ENCODE data around the gene FAF1. TPM values are rescaled to one million over a fixed set of nuclear protein-coding genes. Genes with fewer than 3 reads are reported as not detected.

The FAF1 gene
- total RNA-seq, 4 donors from 2014 or later: 32.3 to 51.4 (median 36.1) TPM

DNA sequence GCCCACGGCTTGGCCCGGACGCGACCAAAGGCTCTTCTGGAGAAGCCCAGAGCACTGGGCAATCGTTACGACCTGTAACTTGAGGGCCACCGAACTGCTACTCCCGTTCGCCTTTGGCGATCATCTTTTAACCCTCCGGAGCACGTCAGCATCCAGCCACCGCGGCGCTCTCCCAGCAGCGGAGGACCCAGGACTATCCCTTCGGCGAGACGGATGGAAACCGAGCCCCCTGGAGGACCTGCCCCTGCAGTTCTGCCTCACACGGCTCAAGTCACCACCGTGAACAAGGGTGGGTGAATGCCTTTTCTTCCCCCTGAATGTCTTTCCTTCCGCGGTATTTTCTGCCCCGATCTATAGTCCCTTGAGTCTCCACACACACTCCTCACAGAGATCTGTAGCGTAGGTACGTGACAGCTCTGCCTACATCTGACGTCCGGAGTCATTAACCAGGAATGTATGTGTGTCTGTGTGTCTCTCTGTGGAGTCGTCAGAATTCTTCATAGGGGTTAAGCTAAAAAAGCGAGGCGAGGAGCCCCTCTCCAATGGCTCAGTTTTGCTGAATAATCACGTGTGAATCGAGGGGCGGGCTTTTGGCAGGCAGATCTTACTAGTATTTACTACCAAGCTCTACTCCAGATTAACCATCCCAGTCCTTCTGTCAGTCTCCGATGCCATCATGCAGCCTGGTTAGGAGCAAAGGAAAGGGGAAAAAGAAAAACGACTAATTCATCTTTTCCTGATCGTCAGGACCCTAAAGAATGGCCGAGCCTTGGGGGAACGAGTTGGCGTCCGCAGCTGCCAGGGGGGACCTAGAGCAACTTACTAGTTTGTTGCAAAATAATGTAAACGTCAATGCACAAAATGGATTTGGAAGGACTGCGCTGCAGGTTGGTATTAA lies 9.8 kb upstream of the FAF1 start, which contains the start of gene CDKN2C:
Gene CDKN2C (plus strand): TSS at position 635 of the 898 bp plus-strand sequence. CDS start 124 bp downstream, at position 759.
- ATAC-seq (ENCODE audit: low FRiP score) (peak; percentile 60), DNase-seq (ENCODE audit: low spot score) (peak; percentile 66)
- TF ChIP-seq, protein P1, sequence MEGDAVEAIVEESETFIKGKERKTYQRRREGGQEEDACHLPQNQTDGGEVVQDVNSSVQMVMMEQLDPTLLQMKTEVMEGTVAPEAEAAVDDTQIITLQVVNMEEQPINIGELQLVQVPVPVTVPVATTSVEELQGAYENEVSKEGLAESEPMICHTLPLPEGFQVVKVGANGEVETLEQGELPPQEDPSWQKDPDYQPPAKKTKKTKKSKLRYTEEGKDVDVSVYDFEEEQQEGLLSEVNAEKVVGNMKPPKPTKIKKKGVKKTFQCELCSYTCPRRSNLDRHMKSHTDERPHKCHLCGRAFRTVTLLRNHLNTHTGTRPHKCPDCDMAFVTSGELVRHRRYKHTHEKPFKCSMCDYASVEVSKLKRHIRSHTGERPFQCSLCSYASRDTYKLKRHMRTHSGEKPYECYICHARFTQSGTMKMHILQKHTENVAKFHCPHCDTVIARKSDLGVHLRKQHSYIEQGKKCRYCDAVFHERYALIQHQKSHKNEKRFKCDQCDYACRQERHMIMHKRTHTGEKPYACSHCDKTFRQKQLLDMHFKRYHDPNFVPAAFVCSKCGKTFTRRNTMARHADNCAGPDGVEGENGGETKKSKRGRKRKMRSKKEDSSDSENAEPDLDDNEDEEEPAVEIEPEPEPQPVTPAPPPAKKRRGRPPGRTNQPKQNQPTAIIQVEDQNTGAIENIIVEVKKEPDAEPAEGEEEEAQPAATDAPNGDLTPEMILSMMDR (IDR thresholded peaks at IDR 0.05): no peak

DNA sequence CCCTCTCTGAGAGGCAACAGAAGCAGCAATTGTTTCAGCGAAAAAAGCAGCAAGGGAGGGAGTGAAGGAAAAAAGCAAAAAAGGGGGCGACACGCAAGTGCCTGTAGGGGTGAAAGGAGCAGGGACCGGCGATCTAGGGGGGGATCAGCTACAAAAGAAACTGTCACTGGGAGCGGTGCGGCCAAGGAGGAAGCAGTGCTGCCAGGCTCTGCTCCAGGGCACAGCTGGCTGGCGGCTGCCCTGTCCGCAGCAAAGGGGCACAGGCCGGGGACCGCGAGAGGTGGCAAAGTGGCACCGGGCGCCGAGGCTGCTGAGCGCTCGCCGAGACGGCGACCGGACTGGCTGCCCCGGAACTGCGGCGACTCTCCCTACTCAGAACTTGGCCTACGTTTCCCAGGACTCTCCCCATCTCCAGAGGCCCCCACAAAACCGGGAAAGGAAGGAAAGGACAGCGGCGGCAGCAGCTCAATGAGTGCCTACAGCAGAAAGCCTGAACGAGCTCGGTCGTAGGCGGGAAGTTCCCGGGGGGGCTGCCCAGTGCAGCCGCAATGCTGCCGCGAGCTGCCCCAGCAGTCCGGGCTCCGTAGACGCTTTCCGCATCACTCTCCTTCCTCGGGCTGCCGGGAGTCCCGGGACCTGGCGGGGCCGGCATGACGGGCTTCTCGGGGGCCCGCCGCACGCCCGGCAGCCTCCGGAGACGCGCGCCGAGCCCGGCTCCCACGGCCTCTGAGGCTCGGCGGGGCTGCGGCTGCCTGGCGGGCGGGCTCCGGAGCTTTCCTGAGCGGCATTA lies 8.9 kb upstream of the FAF1 start:
- TF ChIP-seq, protein P1 (IDR thresholded peaks at IDR 0.05): no peak
- DNase-seq (ENCODE audit: low spot score): no peak
- peak; percentile 24 for ATAC-seq (ENCODE audit: low FRiP score)

DNA sequence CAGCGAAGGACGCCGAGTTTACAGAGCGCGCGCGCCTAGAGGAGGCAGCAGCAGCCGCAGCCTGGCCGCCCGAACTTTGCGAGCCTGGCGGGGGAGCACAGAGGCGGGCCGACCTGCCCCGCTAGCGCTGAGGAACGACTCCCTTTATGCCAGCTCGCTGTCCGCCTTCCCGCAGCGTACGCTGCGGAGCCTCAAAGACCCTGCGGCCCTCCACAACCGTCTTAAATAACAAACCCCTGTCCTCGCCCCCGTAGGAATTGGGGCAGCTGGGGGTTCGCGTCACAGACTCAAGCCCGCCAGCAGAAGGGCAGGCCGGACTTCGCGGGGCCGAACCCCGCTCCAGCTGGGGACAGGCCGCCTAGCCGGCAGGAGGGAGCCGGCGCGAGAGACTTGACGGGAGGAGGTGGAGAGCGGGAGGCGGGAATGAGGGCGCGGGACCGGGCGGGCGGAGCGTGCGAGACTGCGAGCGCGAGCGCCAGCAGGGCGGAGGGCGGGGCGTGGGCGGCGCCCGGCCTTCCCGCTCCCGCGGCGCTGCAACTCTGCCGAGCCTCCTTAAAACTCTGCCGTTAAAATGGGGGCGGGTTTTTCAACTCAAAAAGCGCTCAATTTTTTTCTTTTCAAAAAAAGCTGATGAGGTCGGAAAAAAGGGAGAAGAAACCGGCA lies 8.2 kb upstream of the FAF1 start:
- DNase-seq (ENCODE audit: low spot score) (peak; percentile 47), ATAC-seq (ENCODE audit: low FRiP score) (peak; percentile 89)
- TF ChIP-seq, protein P1 (IDR thresholded peaks at IDR 0.05): peak in 1 of 3 donors; percentile 4

DNA sequence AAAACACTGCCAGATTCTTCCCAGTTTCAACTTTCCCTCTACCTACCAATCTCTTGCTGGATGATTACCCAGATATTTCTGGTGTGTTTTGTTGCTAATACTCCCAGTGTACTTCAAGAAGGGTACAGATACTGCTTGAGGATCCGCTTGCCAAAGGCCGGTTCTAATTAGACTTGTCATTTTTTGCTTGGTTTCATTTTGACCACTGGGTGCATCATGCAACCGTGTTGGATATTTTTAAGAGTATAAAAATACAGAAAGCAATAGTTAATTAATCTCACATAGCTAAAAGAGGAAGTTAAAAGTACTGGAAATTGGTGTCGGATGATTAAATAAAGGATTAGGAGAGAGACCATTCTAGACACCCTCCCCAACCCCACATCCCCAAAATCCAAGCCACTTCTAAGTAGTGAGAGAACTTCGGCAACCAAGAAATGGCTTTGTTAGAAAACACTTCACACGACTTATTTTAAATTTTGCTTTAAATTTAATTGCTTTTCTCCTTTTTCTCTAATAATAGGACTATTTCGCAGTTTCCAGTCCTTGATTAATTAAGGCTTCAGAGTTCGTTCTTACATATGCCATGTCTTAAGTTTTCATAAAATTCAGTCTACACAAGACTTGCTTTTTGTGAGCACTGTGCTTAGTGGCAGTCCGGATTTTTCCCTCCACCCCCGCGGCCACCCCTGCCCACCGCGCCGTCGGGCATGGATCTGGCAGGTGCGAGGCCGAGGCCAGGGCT lies 7.5 kb upstream of the FAF1 start:
- ATAC-seq (ENCODE audit: low FRiP score) (no peak), DNase-seq (ENCODE audit: low spot score) (no peak)
- TF ChIP-seq, protein P1 (IDR thresholded peaks at IDR 0.05): no peak

DNA sequence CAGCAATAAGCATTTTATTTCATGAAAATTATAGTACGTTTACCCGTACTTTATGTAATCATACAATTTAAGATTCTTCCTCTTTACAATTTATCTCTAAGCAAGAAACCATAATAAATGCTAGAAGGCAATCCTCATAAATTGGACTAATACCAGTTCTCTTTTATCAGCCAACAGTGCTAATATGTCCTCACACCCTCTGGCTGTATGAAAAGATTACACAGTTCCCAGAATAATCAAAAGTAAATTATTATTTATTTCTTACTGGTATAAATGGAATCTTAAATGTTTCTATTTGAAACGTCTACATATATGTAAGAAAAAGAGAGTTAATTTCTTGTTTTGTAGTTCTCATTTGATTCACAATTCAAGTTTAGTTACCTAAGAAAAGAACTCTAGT lies 6.9 kb upstream of the FAF1 start:
- no peak for ATAC-seq (ENCODE audit: low FRiP score)
- TF ChIP-seq, protein P1 (IDR thresholded peaks at IDR 0.05): no peak

DNA sequence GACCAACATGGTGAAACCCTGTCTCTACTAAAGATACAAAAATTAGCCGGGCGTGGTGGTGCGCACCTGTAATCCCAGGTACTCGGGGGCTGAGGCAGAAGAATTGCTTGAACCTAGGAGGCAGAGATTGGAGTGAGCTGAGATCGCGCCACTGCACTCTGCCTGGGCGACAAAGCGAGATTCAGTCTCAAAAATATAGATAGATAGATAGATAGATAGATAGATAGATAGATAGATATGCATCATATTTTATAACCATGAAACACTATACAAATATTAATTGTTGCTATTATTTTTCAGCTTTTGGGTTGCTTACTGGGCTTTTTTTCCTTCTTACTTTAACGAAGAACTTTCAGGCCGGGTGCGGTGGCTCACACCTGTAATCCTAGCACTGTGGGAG lies 4.8 kb upstream of the FAF1 start:
- no peak for DNase-seq (ENCODE audit: low spot score)
- TF ChIP-seq, protein P1 (IDR thresholded peaks at IDR 0.05): no peak
- ATAC-seq (ENCODE audit: low FRiP score): no peak

More for the DNA sequence above, 6.9 kb upstream of the FAF1 start:
- DNase-seq (ENCODE audit: low spot score): no peak
